HG03432 (cell line): ENCODE measurements around the gene ENDOV.
"Not testable (repeated sequence)": the region's sequence is repeated elsewhere in the genome, so short reads cannot be mapped to it uniquely, and the experiment has no call there.

ENCODE experiments used
- ATAC-seq: cut with Tn5 transposase; IDR thresholded peaks from one replicate; pipeline ENCODE4 v1.9.1; 2021; ENCODE audit warnings: mild to moderate bottlenecking, moderate library complexity; ENCODE audit not compliant: unreplicated experiment

ENDOV gene

DNA sequence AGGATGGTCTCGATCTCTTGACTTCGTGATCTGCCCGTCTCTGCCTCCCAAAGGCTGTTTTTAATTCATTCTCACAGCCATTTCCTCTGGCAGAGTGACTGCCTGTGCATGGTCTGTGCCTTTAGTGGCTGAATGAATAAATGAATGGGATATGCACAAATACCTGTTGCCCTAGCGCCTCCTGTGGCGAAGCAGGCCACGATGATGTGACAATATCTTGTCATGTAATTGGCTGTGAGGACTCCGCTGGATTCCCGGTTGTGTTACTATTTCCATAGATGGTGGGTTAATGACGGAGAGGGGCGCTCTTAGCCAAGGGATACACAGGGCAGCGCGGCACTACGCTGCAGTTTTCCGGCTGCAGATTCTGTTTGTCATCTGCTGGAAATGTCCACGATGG is 26.8 kb upstream of the ENDOV start:
- no peak for ATAC-seq

DNA sequence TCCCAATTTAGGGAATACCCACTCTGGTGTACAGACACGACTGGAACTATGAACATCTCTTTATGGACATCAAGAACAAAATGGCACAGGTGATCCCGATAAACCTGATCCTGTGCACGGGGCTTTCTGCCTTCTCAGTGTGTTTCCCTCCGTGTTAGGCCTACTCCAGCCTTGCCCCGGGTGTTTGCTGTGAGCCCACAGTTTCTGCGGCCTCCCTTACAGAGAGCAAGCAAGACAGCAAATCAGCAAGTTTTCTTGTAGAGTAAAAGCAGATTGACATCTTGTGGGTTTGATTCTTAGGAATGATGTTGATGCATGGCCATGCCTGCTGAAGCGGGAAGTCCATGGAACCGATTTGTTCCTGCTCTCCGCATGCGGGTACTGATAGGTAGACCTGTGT is 26.4 kb upstream of the ENDOV start:
- no peak for ATAC-seq

DNA sequence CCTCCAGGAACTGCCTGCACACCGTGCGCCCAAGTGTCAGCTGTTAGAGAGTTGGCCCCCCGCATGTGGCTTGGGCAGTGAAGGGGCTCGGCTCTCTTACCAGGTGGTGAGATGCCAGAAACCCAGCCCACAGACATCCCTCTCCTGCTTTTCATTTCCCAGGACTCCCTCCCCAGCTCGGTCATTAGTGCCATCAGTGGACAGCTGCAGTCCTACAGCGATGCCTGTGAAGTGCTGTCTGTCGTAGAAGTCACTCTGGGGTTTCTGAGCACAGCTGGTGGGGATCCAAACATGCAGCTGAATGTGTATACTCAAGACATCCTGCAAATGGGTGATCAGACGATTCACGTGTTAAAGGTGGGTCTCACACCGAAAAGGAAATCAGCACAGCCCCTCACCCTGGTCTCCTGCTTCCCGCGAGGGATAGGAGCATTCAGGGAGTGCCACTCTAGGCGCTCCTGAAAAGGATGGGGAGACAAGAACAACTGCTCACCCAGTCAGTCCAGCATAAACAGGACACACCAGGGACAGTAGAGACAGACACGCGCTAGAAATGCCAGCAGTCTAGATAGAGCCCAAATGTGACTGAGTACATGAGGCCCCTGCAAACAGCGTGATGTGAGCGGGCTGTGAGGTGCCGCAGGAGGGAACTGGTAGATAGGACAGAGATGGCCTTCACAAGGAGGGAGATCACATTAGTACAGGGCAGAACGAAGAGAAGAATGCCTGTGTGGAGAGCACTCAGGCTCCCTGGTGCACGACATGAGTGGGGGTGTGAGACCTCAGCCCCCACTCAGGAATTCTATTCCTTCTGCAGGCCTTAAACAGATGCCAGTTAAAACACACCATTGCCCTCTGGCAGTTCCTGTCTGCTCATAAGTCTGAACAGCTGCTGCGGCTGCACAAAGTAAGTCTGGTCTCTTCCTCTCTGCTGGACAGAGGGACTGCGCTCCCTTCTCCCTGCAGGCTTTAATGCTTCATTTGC is 25.7 kb upstream of the ENDOV start:
- ATAC-seq: no peak

DNA sequence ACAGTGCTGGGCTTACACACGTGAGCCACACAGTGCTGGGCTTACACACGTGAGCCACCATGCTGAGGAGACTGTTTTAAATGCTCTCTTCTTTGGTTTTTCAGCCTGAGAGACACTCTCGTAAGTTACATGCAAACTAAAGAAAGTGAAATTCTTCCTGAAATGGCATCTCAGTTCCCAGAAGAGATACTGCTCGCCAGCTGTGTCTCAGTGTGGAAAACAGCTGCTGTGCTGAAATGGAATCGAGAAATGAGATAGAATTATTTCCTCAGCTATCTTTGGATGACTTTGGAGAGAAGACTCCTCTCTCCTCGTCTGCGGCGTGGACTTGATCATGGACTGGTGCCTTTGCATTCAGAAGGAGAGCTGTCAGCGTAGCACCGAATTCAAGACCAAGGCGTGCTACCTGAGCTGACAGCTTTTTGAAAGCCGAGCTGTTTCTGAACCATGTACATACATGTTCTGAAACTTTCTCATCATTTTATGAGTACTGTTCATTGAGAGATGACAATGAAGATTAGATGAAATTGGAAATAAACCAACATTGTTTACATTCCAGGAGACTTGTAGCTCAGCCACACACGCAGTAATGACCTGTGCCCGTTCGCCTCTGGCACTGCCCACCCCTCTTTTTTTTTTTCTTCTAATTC is 21.6 kb upstream of the ENDOV start:
- no peak for ATAC-seq

DNA sequence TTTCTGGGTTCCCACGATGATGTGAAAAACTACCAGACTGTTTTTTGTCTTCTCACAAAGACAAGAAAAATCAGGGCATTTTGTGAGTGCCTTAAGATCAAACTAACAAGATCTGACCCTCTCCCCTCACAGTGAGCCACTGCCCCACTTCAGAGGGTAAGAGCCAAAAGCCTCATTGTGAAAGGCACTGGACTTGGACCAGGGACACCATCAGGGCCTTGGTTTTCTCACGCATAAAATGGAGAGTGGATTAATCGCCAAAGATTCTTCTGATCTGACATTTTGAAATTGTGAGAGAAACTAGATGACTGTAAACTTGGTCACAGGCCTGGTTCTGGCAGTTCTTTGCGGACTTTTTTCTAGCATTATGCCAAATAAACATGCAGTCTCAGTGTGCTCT is 21.0 kb upstream of the ENDOV start:
- no peak for ATAC-seq

- ATAC-seq: no peak
Observed at GRCh38 chr17:80394629-80395216, 20.2 kb upstream of the ENDOV start.

- ATAC-seq: no peak
Observed at GRCh38 chr17:80395402-80396151, 19.4 kb upstream of the ENDOV start.

DNA sequence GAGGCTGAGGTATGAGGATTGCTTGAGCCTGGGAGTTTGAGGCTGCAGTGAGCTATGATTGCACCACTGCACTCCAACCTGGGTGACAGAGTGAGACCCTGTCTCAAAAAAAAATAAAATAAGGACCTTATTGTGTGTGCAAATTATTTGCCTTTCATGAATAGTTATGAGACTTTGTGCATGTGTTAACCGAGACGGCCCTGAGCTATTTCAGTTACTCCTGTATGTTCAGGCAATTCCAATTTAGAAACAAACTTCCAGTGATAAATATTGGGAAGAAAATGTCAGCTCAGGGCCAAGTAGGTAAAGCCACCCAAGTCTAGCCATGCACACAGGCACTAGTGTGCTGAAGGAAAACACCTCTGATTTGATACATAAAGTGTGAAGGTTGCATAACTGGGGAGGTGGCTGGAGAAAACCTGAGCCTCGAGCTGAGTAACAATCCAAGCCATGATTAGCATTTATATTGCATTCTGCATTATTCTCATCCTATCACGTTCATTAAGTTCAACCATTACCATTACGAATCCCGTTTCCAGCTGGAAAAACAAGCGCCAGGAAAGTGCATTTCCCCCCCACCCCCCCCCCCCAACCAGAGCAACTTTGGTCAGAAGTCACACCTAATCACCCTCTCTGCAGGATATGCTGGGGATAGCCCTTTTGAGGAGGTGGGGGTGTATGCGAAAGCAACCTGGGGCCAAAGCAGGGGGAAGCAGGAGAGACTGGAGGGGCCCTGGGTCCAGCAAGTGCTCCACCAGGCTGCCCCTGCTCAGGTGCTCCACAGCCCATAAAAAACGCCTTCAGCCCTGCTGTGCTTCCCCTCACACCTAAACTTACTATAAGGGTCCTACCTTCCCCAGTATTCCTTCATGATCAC is 18.6 kb upstream of the ENDOV start:
- no peak for ATAC-seq

DNA sequence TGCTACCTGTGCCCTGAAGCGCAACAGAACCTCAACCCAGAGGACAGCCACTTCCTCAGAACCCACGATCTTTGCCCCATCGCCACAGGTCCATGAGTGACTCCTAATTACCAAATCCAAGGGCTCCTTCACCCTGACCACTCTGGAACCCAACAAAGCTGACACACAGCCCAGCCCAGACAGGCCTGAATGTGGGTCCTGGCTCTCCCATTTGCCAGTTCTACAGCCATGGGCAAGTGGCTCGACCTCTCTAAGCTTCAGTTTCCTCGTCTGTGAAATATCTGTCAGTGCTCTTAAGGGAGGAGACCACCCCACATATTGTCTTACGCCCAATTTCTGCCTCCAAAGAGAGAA is 18.0 kb upstream of the ENDOV start:
- ATAC-seq: no peak

DNA sequence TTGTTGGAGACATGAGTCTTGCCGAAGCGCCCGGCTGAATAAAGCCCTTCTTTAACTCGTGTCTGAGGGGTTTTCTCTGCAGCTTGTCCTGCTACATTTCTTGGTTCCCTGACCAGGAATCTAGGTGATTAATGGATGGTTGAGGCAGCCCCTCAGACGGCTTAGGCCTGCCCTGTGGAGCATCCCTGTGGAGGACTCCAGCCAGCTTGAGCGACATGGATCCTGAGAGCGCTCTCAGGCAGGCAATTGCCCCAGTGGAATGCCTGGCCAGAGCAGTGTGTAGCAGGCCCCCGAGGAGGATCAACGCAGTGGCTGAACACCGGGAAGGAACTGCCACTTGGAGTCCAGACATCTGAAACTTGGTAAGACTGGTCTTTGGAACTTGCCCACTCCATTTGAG is 17.3 kb upstream of the ENDOV start:
- no peak for ATAC-seq

GRCh38 chr17:80401086-80401485 is 13.9 kb upstream of the ENDOV start:
- ATAC-seq: not testable (repeated sequence)

- not testable (repeated sequence) for ATAC-seq
Observed at GRCh38 chr17:80402102-80402501, 12.9 kb upstream of the ENDOV start.

- no peak for ATAC-seq
Observed at GRCh38 chr17:80402959-80403358, 12.0 kb upstream of the ENDOV start.

GRCh38 chr17:80406146-80406545 is 8.8 kb upstream of the ENDOV start:
- no peak for ATAC-seq

- not testable (repeated sequence) for ATAC-seq
Observed at GRCh38 chr17:80407917-80408316, 7.0 kb upstream of the ENDOV start.

DNA sequence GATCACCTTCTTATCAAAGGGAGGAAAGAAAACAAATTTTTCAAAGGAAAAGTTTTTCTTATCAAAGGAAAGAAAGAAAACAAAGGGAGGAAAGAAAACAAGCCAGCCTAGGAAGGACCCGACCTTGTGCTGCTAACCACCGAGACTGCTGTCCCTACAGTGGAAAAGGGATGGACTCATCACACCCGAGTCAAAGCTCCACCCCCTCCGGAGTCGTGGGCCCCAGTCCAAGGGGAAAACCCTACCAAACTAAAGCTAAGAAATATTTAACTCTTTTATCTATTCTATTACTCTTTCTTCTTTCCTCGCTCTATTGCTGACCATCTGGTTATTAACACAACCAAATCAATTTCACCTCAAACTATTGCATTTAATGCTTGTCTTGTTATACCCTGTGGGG is 6.1 kb upstream of the ENDOV start:
- ATAC-seq: no peak

DNA sequence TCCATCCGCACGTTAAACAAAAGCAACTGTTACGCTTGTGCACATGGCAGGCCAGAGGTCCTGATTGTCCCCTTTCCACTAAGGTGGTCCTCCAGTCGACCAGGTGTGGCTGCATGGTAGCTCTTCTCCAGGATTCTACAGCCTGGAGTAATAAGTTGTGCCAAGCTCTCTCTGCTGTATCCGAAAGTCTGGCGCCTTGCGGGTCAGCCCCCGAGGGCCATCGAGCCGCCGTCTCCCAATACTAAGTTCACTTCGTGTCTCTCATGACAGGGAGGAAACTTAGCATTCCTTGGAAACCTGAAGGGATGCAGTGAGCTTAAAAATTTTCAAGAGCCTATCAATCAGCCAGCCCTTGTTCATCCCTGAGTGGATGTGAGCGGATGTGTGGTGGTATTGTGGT is 5.3 kb upstream of the ENDOV start:
- no peak for ATAC-seq

- not testable (repeated sequence) for ATAC-seq
Observed at GRCh38 chr17:80410441-80411087, 4.4 kb upstream of the ENDOV start.

GRCh38 chr17:80413771-80414507 is 1.0 kb upstream of the ENDOV start:
- no peak for ATAC-seq
